HEK293 (cell line): ENCODE measurements around the gene PXDC1.

Source experiments
- KLF10 ChIP-seq: fragments of 450-650 bp; IDR thresholded peaks from 2 replicates; pipeline ENCODE4 v1.5.1; 2018; ENCODE audit warnings: missing biosample characterization, mild to moderate bottlenecking, missing genetic modification characterization
- SP2 ChIP-seq: fragments of 450-650 bp; formaldehyde crosslinking; IDR thresholded peaks from 2 replicates; pipeline ENCODE4 v1.5.1; 2016; ENCODE audit warnings: missing biosample characterization, missing genetic modification characterization
- ZBTB48 ChIP-seq: fragments of 450-650 bp; formaldehyde crosslinking; IDR thresholded peaks from 2 replicates; pipeline ENCODE4 v1.5.1; 2016; ENCODE audit warnings: missing biosample characterization, missing genetic modification characterization
- ZBTB7A ChIP-seq: fragments of 450-650 bp; formaldehyde crosslinking; IDR thresholded peaks from 2 replicates; pipeline ENCODE4 v1.5.1; 2016; ENCODE audit warnings: low read depth, missing biosample characterization, missing genetic modification characterization
- ZEB2 ChIP-seq: fragments of 450-650 bp; formaldehyde crosslinking; IDR thresholded peaks from 2 replicates; pipeline ENCODE4 v1.5.1; 2016; ENCODE audit warnings: missing biosample characterization, missing genetic modification characterization
- ZFP37 ChIP-seq: fragments of 450-650 bp; formaldehyde crosslinking; IDR thresholded peaks from 2 replicates; pipeline ENCODE4 v1.5.1; 2016; ENCODE audit warnings: missing biosample characterization, missing genetic modification characterization
- ZNF184 ChIP-seq: fragments of 450-650 bp; IDR thresholded peaks from 2 replicates; pipeline ENCODE4 v1.5.1; 2018; ENCODE audit warnings: missing biosample characterization, mild to moderate bottlenecking, missing genetic modification characterization
- ZNF202 ChIP-seq: fragments of 450-650 bp; formaldehyde crosslinking; IDR thresholded peaks from 2 replicates; pipeline ENCODE4 v1.5.1; 2016; ENCODE audit warnings: missing biosample characterization, missing genetic modification characterization, borderline replicate concordance
- ZNF350 ChIP-seq: fragments of 450-650 bp; formaldehyde crosslinking; IDR thresholded peaks from 2 replicates; pipeline ENCODE4 v1.5.0; 2017; ENCODE audit warnings: missing biosample characterization, mild to moderate bottlenecking, missing genetic modification characterization
- ZNF585B ChIP-seq: fragments of 450-650 bp; formaldehyde crosslinking; IDR thresholded peaks from 2 replicates; pipeline ENCODE4 v1.5.1; 2016; ENCODE audit warnings: missing biosample characterization, missing genetic modification characterization
- ZNF600 ChIP-seq: fragments of 450-650 bp; formaldehyde crosslinking; IDR thresholded peaks from 2 replicates; pipeline ENCODE4 v1.5.1; 2016; ENCODE audit warnings: missing biosample characterization, missing genetic modification characterization
- ZNF654 ChIP-seq: fragments of 450-650 bp; formaldehyde crosslinking; IDR thresholded peaks from 2 replicates; pipeline ENCODE4 v1.5.1; 2016; ENCODE audit warnings: low read depth, missing biosample characterization, missing genetic modification characterization
- ZNF777 ChIP-seq: fragments of 450-650 bp; formaldehyde crosslinking; IDR thresholded peaks from 2 replicates; pipeline ENCODE4 v1.5.1; 2017; ENCODE audit warnings: missing biosample characterization, missing genetic modification characterization, borderline replicate concordance
- ZNF785 ChIP-seq: fragments of 450-650 bp; formaldehyde crosslinking; IDR thresholded peaks from 2 replicates; pipeline ENCODE4 v1.5.1; 2016; ENCODE audit warnings: missing biosample characterization, missing genetic modification characterization
- TF ChIP-seq, protein P1 (sequence below): fragments of 450-650 bp; formaldehyde crosslinking; IDR thresholded peaks from 2 replicates; pipeline ENCODE4 v1.5.1; 2016; ENCODE audit warnings: missing biosample characterization, missing genetic modification characterization
- TF ChIP-seq, protein P2 (sequence below): fragments of 450-650 bp; formaldehyde crosslinking; IDR thresholded peaks from 2 replicates; pipeline ENCODE4 v1.5.1; 2017; ENCODE audit warnings: missing biosample characterization, missing genetic modification characterization
- TF ChIP-seq, protein P3 (sequence below): fragments of 450-650 bp; formaldehyde crosslinking; IDR thresholded peaks from 2 replicates; pipeline ENCODE4 v1.5.1; 2016; ENCODE audit warnings: missing biosample characterization, missing genetic modification characterization
- TF ChIP-seq, protein P4 (sequence below): fragments of 450-650 bp; formaldehyde crosslinking; IDR thresholded peaks from 2 replicates; pipeline ENCODE4 v1.5.1; 2016; ENCODE audit warnings: missing biosample characterization, missing genetic modification characterization
- TF ChIP-seq, protein P5 (sequence below): fragments of 450-650 bp; formaldehyde crosslinking; IDR thresholded peaks from 2 replicates; pipeline ENCODE4 v1.5.1; 2017; ENCODE audit warnings: missing biosample characterization, missing genetic modification characterization
- TF ChIP-seq, protein P6 (sequence below): fragments of 450-650 bp; formaldehyde crosslinking; IDR thresholded peaks from 2 replicates; pipeline ENCODE4 v1.5.1; 2016; ENCODE audit warnings: missing biosample characterization, missing genetic modification characterization
- TF ChIP-seq, protein P7 (sequence below): fragments of 450-650 bp; formaldehyde crosslinking; IDR thresholded peaks from 2 replicates; pipeline ENCODE4 v1.5.1; 2016; ENCODE audit warnings: missing biosample characterization, missing genetic modification characterization
- TF ChIP-seq, protein P8 (sequence below): fragments of 450-650 bp; IDR thresholded peaks from 2 replicates; pipeline ENCODE4 v1.5.1; 2018; ENCODE audit warnings: missing biosample characterization, mild to moderate bottlenecking, missing genetic modification characterization

Gene PXDC1

DNA sequence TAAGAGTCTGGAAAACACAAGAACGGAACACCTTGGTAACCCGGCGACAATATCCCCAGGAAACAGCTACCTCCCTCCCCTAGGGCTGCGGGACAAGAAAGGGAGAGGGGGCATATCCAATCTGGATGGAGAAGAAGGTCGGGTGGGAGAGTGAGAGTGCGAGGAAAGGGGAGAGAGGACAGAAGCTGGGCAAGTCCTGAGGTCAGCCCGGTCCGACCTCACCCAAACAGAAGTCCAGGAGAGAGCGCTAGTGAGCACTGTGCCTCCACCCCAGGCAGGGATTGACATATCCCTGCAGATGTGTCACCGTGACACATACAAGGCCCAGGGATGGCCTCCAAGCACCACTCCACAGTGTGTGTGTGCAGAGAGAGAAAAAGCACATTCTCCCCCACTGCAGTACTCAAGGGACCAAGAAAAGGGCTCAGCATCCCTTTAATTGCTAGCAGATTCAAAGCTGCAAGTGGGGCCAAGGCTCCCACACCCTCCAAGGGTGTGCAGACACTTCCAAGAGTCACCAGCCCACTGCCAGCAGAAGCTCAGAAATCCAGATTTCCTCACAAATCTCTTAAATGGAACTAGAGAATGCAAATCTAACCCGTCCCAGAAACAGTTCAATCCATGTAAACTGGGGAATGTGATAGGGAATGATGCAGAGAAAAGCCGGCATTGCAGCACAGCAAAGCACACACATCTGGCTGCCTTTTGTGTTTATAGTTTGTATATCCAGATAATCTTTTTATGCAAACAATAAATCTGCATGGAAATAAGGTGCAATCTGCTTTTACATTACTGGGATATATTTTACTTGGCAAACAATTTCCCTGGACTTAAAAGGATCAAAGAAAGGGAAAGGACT is 3.1 kb downstream of the PXDC1 start (continued):
- TF ChIP-seq ZNF184 (no peak), KLF10 (tag by site-specific recombination) (no peak), ZBTB48 (tag by site-specific recombination) (peak; percentile 87), ZNF600 (peak; percentile 57), ZNF585B (tag by site-specific recombination) (no peak), ZEB2 (tag by site-specific recombination) (0 out of 2 replicates have a peak, but pooled peaks have one; percentile 17), ZNF202 (tag by site-specific recombination) (no peak), ZNF777 (no peak), ZNF350 (tag by site-specific recombination) (no peak), SP2 (tag by site-specific recombination) (peak; percentile 32), ZNF785 (tag by site-specific recombination) (no peak), ZFP37 (tag by site-specific recombination) (no peak), ZNF654 (peak; percentile 57), ZBTB7A (tag by site-specific recombination) (no peak)
- TF ChIP-seq, protein P1, sequence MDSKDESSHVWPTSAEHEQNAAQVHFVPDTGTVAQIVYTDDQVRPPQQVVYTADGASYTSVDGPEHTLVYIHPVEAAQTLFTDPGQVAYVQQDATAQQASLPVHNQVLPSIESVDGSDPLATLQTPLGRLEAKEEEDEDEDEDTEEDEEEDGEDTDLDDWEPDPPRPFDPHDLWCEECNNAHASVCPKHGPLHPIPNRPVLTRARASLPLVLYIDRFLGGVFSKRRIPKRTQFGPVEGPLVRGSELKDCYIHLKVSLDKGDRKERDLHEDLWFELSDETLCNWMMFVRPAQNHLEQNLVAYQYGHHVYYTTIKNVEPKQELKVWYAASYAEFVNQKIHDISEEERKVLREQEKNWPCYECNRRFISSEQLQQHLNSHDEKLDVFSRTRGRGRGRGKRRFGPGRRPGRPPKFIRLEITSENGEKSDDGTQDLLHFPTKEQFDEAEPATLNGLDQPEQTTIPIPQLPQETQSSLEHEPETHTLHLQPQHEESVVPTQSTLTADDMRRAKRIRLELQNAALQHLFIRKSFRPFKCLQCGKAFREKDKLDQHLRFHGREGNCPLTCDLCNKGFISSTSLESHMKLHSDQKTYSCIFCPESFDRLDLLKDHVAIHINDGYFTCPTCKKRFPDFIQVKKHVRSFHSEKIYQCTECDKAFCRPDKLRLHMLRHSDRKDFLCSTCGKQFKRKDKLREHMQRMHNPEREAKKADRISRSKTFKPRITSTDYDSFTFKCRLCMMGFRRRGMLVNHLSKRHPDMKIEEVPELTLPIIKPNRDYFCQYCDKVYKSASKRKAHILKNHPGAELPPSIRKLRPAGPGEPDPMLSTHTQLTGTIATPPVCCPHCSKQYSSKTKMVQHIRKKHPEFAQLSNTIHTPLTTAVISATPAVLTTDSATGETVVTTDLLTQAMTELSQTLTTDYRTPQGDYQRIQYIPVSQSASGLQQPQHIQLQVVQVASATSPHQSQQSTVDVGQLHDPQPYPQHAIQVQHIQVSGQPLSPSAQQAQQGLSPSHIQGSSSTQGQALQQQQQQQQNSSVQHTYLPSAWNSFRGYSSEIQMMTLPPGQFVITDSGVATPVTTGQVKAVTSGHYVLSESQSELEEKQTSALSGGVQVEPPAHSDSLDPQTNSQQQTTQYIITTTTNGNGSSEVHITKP (tag by site-specific recombination): no peak
- TF ChIP-seq, protein P2, sequence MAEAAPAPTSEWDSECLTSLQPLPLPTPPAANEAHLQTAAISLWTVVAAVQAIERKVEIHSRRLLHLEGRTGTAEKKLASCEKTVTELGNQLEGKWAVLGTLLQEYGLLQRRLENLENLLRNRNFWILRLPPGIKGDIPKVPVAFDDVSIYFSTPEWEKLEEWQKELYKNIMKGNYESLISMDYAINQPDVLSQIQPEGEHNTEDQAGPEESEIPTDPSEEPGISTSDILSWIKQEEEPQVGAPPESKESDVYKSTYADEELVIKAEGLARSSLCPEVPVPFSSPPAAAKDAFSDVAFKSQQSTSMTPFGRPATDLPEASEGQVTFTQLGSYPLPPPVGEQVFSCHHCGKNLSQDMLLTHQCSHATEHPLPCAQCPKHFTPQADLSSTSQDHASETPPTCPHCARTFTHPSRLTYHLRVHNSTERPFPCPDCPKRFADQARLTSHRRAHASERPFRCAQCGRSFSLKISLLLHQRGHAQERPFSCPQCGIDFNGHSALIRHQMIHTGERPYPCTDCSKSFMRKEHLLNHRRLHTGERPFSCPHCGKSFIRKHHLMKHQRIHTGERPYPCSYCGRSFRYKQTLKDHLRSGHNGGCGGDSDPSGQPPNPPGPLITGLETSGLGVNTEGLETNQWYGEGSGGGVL (tag by site-specific recombination): peak; percentile 19; the same call in 1 of the 2 replicates
- TF ChIP-seq, protein P3, sequence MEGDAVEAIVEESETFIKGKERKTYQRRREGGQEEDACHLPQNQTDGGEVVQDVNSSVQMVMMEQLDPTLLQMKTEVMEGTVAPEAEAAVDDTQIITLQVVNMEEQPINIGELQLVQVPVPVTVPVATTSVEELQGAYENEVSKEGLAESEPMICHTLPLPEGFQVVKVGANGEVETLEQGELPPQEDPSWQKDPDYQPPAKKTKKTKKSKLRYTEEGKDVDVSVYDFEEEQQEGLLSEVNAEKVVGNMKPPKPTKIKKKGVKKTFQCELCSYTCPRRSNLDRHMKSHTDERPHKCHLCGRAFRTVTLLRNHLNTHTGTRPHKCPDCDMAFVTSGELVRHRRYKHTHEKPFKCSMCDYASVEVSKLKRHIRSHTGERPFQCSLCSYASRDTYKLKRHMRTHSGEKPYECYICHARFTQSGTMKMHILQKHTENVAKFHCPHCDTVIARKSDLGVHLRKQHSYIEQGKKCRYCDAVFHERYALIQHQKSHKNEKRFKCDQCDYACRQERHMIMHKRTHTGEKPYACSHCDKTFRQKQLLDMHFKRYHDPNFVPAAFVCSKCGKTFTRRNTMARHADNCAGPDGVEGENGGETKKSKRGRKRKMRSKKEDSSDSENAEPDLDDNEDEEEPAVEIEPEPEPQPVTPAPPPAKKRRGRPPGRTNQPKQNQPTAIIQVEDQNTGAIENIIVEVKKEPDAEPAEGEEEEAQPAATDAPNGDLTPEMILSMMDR: peak; percentile 76
- TF ChIP-seq, protein P4, sequence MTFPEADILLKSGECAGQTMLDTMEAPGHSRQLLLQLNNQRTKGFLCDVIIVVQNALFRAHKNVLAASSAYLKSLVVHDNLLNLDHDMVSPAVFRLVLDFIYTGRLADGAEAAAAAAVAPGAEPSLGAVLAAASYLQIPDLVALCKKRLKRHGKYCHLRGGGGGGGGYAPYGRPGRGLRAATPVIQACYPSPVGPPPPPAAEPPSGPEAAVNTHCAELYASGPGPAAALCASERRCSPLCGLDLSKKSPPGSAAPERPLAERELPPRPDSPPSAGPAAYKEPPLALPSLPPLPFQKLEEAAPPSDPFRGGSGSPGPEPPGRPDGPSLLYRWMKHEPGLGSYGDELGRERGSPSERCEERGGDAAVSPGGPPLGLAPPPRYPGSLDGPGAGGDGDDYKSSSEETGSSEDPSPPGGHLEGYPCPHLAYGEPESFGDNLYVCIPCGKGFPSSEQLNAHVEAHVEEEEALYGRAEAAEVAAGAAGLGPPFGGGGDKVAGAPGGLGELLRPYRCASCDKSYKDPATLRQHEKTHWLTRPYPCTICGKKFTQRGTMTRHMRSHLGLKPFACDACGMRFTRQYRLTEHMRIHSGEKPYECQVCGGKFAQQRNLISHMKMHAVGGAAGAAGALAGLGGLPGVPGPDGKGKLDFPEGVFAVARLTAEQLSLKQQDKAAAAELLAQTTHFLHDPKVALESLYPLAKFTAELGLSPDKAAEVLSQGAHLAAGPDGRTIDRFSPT (tag by site-specific recombination): peak; percentile 15; the same call in 1 of the 2 replicates
- TF ChIP-seq, protein P5, sequence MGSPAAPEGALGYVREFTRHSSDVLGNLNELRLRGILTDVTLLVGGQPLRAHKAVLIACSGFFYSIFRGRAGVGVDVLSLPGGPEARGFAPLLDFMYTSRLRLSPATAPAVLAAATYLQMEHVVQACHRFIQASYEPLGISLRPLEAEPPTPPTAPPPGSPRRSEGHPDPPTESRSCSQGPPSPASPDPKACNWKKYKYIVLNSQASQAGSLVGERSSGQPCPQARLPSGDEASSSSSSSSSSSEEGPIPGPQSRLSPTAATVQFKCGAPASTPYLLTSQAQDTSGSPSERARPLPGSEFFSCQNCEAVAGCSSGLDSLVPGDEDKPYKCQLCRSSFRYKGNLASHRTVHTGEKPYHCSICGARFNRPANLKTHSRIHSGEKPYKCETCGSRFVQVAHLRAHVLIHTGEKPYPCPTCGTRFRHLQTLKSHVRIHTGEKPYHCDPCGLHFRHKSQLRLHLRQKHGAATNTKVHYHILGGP (tag by site-specific recombination): no peak
- TF ChIP-seq, protein P6, sequence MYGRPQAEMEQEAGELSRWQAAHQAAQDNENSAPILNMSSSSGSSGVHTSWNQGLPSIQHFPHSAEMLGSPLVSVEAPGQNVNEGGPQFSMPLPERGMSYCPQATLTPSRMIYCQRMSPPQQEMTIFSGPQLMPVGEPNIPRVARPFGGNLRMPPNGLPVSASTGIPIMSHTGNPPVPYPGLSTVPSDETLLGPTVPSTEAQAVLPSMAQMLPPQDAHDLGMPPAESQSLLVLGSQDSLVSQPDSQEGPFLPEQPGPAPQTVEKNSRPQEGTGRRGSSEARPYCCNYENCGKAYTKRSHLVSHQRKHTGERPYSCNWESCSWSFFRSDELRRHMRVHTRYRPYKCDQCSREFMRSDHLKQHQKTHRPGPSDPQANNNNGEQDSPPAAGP (tag by site-specific recombination): 0 out of 2 replicates have a peak, but pooled peaks have one; percentile 22
- TF ChIP-seq, protein P7, sequence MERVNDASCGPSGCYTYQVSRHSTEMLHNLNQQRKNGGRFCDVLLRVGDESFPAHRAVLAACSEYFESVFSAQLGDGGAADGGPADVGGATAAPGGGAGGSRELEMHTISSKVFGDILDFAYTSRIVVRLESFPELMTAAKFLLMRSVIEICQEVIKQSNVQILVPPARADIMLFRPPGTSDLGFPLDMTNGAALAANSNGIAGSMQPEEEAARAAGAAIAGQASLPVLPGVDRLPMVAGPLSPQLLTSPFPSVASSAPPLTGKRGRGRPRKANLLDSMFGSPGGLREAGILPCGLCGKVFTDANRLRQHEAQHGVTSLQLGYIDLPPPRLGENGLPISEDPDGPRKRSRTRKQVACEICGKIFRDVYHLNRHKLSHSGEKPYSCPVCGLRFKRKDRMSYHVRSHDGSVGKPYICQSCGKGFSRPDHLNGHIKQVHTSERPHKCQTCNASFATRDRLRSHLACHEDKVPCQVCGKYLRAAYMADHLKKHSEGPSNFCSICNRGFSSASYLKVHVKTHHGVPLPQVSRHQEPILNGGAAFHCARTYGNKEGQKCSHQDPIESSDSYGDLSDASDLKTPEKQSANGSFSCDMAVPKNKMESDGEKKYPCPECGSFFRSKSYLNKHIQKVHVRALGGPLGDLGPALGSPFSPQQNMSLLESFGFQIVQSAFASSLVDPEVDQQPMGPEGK: no peak
- TF ChIP-seq, protein P8, sequence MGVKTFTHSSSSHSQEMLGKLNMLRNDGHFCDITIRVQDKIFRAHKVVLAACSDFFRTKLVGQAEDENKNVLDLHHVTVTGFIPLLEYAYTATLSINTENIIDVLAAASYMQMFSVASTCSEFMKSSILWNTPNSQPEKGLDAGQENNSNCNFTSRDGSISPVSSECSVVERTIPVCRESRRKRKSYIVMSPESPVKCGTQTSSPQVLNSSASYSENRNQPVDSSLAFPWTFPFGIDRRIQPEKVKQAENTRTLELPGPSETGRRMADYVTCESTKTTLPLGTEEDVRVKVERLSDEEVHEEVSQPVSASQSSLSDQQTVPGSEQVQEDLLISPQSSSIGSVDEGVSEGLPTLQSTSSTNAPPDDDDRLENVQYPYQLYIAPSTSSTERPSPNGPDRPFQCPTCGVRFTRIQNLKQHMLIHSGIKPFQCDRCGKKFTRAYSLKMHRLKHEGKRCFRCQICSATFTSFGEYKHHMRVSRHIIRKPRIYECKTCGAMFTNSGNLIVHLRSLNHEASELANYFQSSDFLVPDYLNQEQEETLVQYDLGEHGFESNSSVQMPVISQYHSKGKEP (tag by site-specific recombination): no peak
